NK-92 (cell line): ENCODE measurements around the gene USP17L27.
"Not testable (repeated sequence)": the region's sequence is repeated elsewhere in the genome, so short reads cannot be mapped to it uniquely, and the experiment has no call there.

Experiments
- DNase-seq: peaks from one replicate; lab custom pipeline; 2025; ENCODE audit not compliant: unreplicated experiment; lab: John Stamatoyannopoulos, UW

The USP17L27 gene

DNA sequence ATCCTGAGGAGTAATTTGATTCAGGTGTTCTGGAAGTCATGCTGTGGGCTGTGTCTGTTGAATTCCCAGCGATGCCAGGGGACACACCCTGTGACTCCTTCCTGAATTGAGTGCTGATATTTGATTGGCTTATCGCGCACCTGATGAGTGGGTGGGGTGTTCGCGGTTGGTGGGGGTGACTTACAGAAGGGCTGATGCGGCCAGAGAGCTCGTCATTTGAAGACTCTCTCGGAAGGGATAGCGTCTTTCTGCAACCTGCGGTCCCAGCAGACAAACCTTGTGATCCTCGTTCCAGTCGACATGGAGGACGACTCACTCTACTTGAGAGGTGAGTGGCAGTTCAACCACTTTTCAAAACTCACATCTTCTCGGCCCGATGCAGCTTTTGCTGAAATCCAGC, at the start of gene USP17L27:
Gene USP17L27, plus strand, starts transcription at position 301 of the 400 bp plus-strand sequence. Its CDS starts 0 bp downstream, at position 301.
- DNase-seq = not testable (repeated sequence)

DNA sequence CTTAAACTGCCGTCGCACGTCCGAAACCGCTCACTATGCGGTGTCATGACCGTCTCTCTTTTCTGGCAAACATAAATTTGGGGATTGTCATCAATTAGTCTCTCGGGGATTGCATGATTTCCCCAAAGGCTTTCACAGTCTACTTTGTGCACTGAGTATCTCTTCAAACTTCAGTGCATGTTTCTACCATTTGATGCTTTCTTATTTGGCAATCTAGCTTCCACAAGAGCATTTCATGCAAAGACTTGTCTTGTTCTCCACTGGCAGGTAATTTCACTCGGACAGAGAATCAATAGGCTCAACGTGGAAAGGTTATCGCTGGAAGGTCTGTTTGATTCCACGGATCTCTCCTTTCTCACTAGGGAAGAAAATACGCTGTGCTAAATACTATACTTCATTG, 19.8 kb upstream of the USP17L27 start:
- not testable (repeated sequence) for DNase-seq

DNA sequence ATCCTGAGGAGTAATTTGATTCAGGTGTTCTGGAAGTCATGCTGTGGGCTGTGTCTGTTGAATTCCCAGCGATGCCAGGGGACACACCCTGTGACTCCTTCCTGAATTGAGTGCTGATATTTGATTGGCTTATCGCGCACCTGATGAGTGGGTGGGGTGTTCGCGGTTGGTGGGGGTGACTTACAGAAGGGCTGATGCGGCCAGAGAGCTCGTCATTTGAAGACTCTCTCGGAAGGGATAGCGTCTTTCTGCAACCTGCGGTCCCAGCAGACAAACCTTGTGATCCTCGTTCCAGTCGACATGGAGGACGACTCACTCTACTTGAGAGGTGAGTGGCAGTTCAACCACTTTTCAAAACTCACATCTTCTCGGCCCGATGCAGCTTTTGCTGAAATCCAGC, 19.1 kb upstream of the USP17L27 start, which contains the start of gene USP17L24:
Gene USP17L24, plus strand, starts transcription at position 301 of the 400 bp plus-strand sequence. Its CDS starts 0 bp downstream, at position 301.
- DNase-seq = not testable (repeated sequence)

DNA sequence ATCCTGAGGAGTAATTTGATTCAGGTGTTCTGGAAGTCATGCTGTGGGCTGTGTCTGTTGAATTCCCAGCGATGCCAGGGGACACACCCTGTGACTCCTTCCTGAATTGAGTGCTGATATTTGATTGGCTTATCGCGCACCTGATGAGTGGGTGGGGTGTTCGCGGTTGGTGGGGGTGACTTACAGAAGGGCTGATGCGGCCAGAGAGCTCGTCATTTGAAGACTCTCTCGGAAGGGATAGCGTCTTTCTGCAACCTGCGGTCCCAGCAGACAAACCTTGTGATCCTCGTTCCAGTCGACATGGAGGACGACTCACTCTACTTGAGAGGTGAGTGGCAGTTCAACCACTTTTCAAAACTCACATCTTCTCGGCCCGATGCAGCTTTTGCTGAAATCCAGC, 14.3 kb upstream of the USP17L27 start, which contains the start of gene USP17L25:
Gene USP17L25, plus strand, starts transcription at position 301 of the 400 bp plus-strand sequence. Its CDS starts 0 bp downstream, at position 301.
- not testable (repeated sequence) for DNase-seq

GRCh38 chr4:9334358-9334757, 9.6 kb upstream of the USP17L27 start, which contains the start of gene USP17L26:
Gene USP17L26, plus strand, starts transcription at chr4:9334658. Its CDS starts 0 bp downstream, at chr4:9334658.
- DNase-seq = not testable (repeated sequence)

DNA sequence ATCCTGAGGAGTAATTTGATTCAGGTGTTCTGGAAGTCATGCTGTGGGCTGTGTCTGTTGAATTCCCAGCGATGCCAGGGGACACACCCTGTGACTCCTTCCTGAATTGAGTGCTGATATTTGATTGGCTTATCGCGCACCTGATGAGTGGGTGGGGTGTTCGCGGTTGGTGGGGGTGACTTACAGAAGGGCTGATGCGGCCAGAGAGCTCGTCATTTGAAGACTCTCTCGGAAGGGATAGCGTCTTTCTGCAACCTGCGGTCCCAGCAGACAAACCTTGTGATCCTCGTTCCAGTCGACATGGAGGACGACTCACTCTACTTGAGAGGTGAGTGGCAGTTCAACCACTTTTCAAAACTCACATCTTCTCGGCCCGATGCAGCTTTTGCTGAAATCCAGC, 4.8 kb upstream of the USP17L27 start, which contains the start of gene USP17L5:
Gene USP17L5, plus strand, starts transcription at position 301 of the 400 bp plus-strand sequence. Its CDS starts 0 bp downstream, at position 301.
- DNase-seq = not testable (repeated sequence)

DNA sequence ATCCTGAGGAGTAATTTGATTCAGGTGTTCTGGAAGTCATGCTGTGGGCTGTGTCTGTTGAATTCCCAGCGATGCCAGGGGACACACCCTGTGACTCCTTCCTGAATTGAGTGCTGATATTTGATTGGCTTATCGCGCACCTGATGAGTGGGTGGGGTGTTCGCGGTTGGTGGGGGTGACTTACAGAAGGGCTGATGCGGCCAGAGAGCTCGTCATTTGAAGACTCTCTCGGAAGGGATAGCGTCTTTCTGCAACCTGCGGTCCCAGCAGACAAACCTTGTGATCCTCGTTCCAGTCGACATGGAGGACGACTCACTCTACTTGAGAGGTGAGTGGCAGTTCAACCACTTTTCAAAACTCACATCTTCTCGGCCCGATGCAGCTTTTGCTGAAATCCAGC, 4.6 kb downstream of the USP17L27 start, which contains the start of gene USP17L28:
Gene USP17L28, plus strand, starts transcription at position 301 of the 400 bp plus-strand sequence. Its CDS starts 0 bp downstream, at position 301.
- DNase-seq = not testable (repeated sequence)

GRCh38 chr4:9350866-9351265, 6.9 kb downstream of the USP17L27 start:
- DNase-seq = not testable (repeated sequence)

GRCh38 chr4:9353338-9353737, 9.4 kb downstream of the USP17L27 start, which contains the start of gene USP17L29:
Gene USP17L29, plus strand, starts transcription at chr4:9353638. Its CDS starts 0 bp downstream, at chr4:9353638.
- not testable (repeated sequence) for DNase-seq

DNA sequence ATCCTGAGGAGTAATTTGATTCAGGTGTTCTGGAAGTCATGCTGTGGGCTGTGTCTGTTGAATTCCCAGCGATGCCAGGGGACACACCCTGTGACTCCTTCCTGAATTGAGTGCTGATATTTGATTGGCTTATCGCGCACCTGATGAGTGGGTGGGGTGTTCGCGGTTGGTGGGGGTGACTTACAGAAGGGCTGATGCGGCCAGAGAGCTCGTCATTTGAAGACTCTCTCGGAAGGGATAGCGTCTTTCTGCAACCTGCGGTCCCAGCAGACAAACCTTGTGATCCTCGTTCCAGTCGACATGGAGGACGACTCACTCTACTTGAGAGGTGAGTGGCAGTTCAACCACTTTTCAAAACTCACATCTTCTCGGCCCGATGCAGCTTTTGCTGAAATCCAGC, 18.9 kb downstream of the USP17L27 start, which contains the start of gene USP17L30:
Gene USP17L30, plus strand, starts transcription at position 301 of the 400 bp plus-strand sequence. Its CDS starts 0 bp downstream, at position 301.
- DNase-seq = not testable (repeated sequence)

DNA sequence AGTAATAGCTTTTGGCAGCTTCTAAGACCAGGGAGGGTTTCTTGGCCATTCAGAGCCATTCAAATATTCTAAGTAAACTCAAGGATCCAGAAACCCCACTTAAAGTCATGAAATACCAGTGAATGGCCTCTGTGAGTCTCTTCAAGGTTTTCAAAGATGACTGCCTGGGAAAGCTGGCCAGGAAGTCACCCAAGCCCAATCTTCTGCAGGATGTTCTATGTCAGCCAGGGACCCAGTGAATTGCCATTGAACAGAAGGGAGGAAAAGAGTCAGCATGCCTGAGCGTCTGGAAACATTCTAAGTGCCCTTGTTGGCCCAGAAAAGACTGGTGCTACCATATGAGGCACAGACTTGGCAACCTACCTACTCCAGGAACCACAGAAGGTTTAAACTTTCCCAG, 35.9 kb downstream of the USP17L27 start:
- not testable (repeated sequence) for DNase-seq

DNA sequence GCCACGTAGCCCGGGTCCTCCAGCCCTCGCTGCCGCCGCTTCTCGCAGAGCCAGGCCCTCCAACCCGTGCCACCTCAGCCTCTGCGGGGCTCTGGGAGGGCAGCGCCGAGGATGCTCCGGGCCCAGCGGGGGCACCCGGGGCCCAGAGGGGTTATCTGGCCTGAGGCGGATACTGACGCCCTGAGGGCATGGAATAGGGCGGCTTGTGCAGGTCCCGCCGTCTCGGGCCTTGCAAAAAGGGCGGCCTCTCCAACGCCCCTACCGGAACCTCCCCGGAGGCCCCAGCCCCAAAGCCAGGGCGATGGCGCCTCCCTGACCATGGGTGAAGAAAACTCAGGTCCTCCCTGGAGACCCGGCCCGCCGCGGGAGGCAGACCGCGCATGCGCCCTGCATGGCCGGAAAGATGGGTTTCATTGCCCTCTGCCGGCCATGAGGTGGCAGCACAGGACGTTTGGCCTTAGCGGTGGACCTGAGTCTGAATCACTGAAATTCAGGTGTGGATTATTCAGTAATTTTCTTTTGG, 37.1 kb downstream of the USP17L27 start:
- not testable (repeated sequence) for DNase-seq

DNA sequence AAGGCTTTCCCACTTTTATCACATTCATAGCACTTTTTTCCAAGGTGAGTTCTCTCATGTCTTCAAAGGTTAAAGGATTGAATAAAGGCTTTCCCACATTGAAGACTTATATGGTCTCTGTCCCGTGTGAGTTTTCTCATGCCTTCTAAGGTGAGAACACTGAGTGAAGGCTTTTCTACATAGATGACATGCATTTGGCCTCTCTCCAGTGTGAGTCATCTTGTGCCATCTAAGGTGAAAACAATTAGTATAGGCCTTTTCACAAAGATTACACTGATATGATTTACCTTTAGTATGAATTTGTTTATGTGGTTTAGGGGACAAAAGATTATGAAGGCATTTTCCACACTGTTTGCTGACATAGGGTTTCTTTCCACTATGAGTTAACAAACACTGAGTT, 40.2 kb downstream of the USP17L27 start:
- DNase-seq = no peak

DNA sequence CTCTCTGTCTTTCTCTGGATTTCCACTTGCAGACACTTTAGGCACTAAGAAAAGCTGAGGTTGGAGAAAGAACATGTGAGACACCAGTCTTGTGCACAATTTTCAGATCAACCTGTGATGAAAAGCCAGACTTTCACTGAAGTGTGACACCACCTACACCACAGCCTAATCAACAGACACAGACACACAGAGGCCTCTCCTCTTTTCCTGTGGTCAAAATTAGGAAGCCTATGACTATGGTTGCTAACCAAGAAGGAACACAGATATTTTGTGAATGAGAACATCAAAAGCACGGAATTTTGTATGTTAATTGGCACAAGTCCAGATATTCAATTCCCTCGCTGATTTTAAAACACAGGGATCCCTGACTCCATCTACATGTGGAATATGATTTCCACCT, 45.1 kb downstream of the USP17L27 start:
- not testable (repeated sequence) for DNase-seq
